HL-60 (cell line): ENCODE measurements around the gene FUT9.

ENCODE experiments used
- CTCF ChIP-seq: IDR thresholded peaks from one replicate; pipeline ENCODE4 v1.5.1; 2011; ENCODE audit warnings: low read length, control low read depth, inconsistent platforms; ENCODE audit not compliant: insufficient read depth
- GABPA ChIP-seq: IDR thresholded peaks from 2 replicates; pipeline ENCODE4 v1.6.1; 2012; ENCODE audit warnings: low read depth
- POLR2AphosphoS5 ChIP-seq: IDR thresholded peaks from 2 replicates; pipeline ENCODE4 v1.6.1; 2012; ENCODE audit warnings: low read depth
- REST ChIP-seq: IDR thresholded peaks from 2 replicates; pipeline ENCODE4 v1.6.1; 2012; ENCODE audit warnings: low read depth; ENCODE audit not compliant: insufficient replicate concordance

- TF ChIP-seq GABPA = no peak
- no peak for TF ChIP-seq CTCF
- TF ChIP-seq POLR2AphosphoS5 = no peak
- no peak for TF ChIP-seq REST
Measured at GRCh38 chr6:96073555-96073954, 57.8 kb downstream of the FUT9 start.
